Stimulated activated CD8-positive, alpha-beta memory T cell treated with anti-CD3 and anti-CD28 coated beads, Interleukin-4, amount 100 ng/mL, for 1 hour (primary cell): ENCODE results near the gene RUSF1.

ENCODE experiments used
- DNase-seq, 2 donors: peaks; one replicate each; pipeline ENCODE4 v3.0.0-alpha.2; 2020; ENCODE audit warnings: low read depth in 2 of 2, low spot score in 1 of 2

The RUSF1 gene

GRCh38 chr16:31471241-31471874 is 36.8 kb downstream of the RUSF1 start:
- no peak for DNase-seq

GRCh38 chr16:31470615-31471014 is 37.6 kb downstream of the RUSF1 start:
- no peak for DNase-seq

GRCh38 chr16:31467858-31468257 is 40.3 kb downstream of the RUSF1 start:
- no peak for DNase-seq

GRCh38 chr16:31467151-31467773 is 40.9 kb downstream of the RUSF1 start:
- no peak for DNase-seq

- DNase-seq: no peak
These were observed 41.8 kb downstream of the RUSF1 start for GRCh38 chr16:31466381-31466841.

- no peak for DNase-seq
These were observed 42.3 kb downstream of the RUSF1 start for GRCh38 chr16:31465788-31466370.

GRCh38 chr16:31464781-31465260 is 43.4 kb downstream of the RUSF1 start:
- no peak for DNase-seq

GRCh38 chr16:31464348-31464769 is 43.8 kb downstream of the RUSF1 start:
- no peak for DNase-seq

- no peak for DNase-seq
These were observed 46.0 kb downstream of the RUSF1 start for GRCh38 chr16:31461921-31462804.

GRCh38 chr16:31461201-31461920 is 46.8 kb downstream of the RUSF1 start:
- no peak for DNase-seq

- no peak for DNase-seq
These were observed 47.6 kb downstream of the RUSF1 start for GRCh38 chr16:31460582-31461002.

GRCh38 chr16:31459687-31460581 is 48.3 kb downstream of the RUSF1 start:
- peak; percentile 100 for DNase-seq

- peak; percentile 90 to 94 for DNase-seq
These were observed 49.1 kb downstream of the RUSF1 start, which contains the start of gene ARMC5 for GRCh38 chr16:31458844-31459686. TSS of gene ARMC5 (plus strand) at chr16:31459501. CDS start at chr16:31459525, 24 bp downstream.

GRCh38 chr16:31458073-31458843 is 49.9 kb downstream of the RUSF1 start:
- no peak for DNase-seq

- no peak for DNase-seq
These were observed 51.2 kb downstream of the RUSF1 start for GRCh38 chr16:31456988-31457360.

GRCh38 chr16:31455601-31456314 is 52.4 kb downstream of the RUSF1 start:
- no peak for DNase-seq
